Activated CD4-positive, alpha-beta T cell treated with anti-CD3 and anti-CD28 coated beads, Interleukin-2, amount 50 U/mL, for 16 hours (primary cell): ENCODE data around the gene IGF1R.

Experiments
- DNase-seq: peaks from one replicate; pipeline ENCODE4 v3.0.0-alpha.2; 2020

Gene IGF1R

GRCh38 chr15:98870788-98871187 is 222.4 kb downstream of the IGF1R start:
- no peak for DNase-seq

GRCh38 chr15:98872774-98873173 is 224.4 kb downstream of the IGF1R start:
- no peak for DNase-seq

GRCh38 chr15:98873441-98874218 is 225.3 kb downstream of the IGF1R start:
- no peak for DNase-seq

GRCh38 chr15:98874370-98874769 is 226.0 kb downstream of the IGF1R start:
- DNase-seq, result no peak

- no peak for DNase-seq
Observed at GRCh38 chr15:98874773-98875172, 226.4 kb downstream of the IGF1R start.

- no peak for DNase-seq
Observed at GRCh38 chr15:98875309-98875708, 227.0 kb downstream of the IGF1R start.

GRCh38 chr15:98876451-98877369 is 228.4 kb downstream of the IGF1R start:
- DNase-seq, result no peak

GRCh38 chr15:98878172-98878571 is 229.8 kb downstream of the IGF1R start:
- no peak for DNase-seq

- no peak for DNase-seq
Observed at GRCh38 chr15:98878862-98879261, 230.5 kb downstream of the IGF1R start.

GRCh38 chr15:98881526-98882520 is 233.5 kb downstream of the IGF1R start:
- peak; percentile 43 for DNase-seq

GRCh38 chr15:98883478-98883877 is 235.1 kb downstream of the IGF1R start:
- no peak for DNase-seq

- no peak for DNase-seq
Observed at GRCh38 chr15:98884894-98885293, 236.6 kb downstream of the IGF1R start.

GRCh38 chr15:98887976-98888375 is 239.6 kb downstream of the IGF1R start:
- DNase-seq, result no peak

GRCh38 chr15:98888820-98889479 is 240.6 kb downstream of the IGF1R start:
- no peak for DNase-seq

- DNase-seq, result no peak
Observed at GRCh38 chr15:98889930-98890695, 241.8 kb downstream of the IGF1R start.

- DNase-seq, result no peak
Observed at GRCh38 chr15:98891301-98891700, 243.0 kb downstream of the IGF1R start.

GRCh38 chr15:98893401-98893800 is 245.1 kb downstream of the IGF1R start:
- no peak for DNase-seq

GRCh38 chr15:98894312-98894711 is 246.0 kb downstream of the IGF1R start:
- DNase-seq, result no peak

- DNase-seq, result no peak
Observed at GRCh38 chr15:98896002-98896721, 247.8 kb downstream of the IGF1R start.
